H1 (cell line): ENCODE measurements around the gene SPRING1.

Experiments
- CTCF ChIP-seq, 3 experiments: IDR thresholded peaks; 1 replicate in 2 of 3; 2 replicates in 1 of 3; pipeline versions ENCODE4 v1.5.1 to v1.6.1; 2011; ENCODE audit warnings: low read length in 3 of 3, mild to moderate bottlenecking in 3 of 3, inconsistent platforms in 2 of 3, low read depth in 1 of 3, moderate library complexity in 1 of 3; ENCODE audit not compliant: insufficient read depth in 1 of 3; ENCODE audit errors: control extremely low read depth in 1 of 3
- EP300 ChIP-seq, 2 experiments: IDR thresholded peaks; 1 replicate in 1 of 2; 2 replicates in 1 of 2; pipeline ENCODE4 v1.6.1; 2011 to 2012; ENCODE audit warnings: low read depth in 2 of 2, low read length in 2 of 2, mild to moderate bottlenecking in 2 of 2, borderline replicate concordance in 1 of 2, inconsistent platforms in 1 of 2, moderate library complexity in 1 of 2

- TF ChIP-seq CTCF (IDR thresholded peaks at IDR 0.05; ENCODE audit: control extremely low read depth in 1 of 3, insufficient read depth in 1 of 3, low read depth in 1 of 3, low read length in 3 of 3) = no peak
- no peak for TF ChIP-seq EP300 (IDR thresholded peaks at IDR 0.05; ENCODE audit: borderline replicate concordance in 1 of 2, low read depth in 2 of 2, low read length in 2 of 2)
These were observed 15.6 kb downstream of the SPRING1 start for GRCh38 chr12:116722245-116722644.
